Neuron (in vitro differentiated cells): Measurements from ENCODE around the gene NLRP7.
"Not testable (repeated sequence)": the region's sequence is repeated elsewhere in the genome, so short reads cannot be mapped to it uniquely, and the experiment has no call there.

Source experiments
- H2AFZ ChIP-seq: one replicate; pipeline ENCODE4 v1.6.1; 2013; ENCODE audit warnings: low read depth, mild to moderate bottlenecking, inconsistent platforms, low read length, moderate library complexity
- H3K27me3 ChIP-seq: one replicate; pipeline ENCODE4 v1.6.1; 2013; ENCODE audit warnings: low read length; ENCODE audit not compliant: insufficient read depth
- H3K36me3 ChIP-seq: one replicate; pipeline ENCODE4 v1.6.1; 2013; ENCODE audit warnings: low read length; ENCODE audit not compliant: insufficient read depth
- H3K4me1 ChIP-seq: one replicate; pipeline ENCODE4 v1.6.1; 2013; ENCODE audit warnings: low read length; ENCODE audit not compliant: insufficient read depth
- H3K4me3 ChIP-seq: 2 replicates; pipeline ENCODE4 v1.5.1; 2013; ENCODE audit warnings: mild to moderate bottlenecking, low read length, moderate library complexity
- H3K9me3 ChIP-seq: one replicate; pipeline ENCODE4 v1.6.1; 2013; ENCODE audit warnings: low read length

NLRP7 gene

GRCh38 chr19:54947381-54947780, at the start of gene NLRP7:
TSS of gene NLRP7 (minus strand) at chr19:54947530.
- Histone ChIP-seq H3K36me3 (no peaks in the 10 kb centered on the region), H3K27me3 (no peaks in the 10 kb centered on the region), H3K4me1 (peaks cover 4% of the 10 kb centered on the region), H3K9me3 (no peaks in the 10 kb centered on the region), H3K4me3 (no peak within 1 kb of the TSS), H2AFZ (no peak within 1 kb of the TSS)

DNA sequence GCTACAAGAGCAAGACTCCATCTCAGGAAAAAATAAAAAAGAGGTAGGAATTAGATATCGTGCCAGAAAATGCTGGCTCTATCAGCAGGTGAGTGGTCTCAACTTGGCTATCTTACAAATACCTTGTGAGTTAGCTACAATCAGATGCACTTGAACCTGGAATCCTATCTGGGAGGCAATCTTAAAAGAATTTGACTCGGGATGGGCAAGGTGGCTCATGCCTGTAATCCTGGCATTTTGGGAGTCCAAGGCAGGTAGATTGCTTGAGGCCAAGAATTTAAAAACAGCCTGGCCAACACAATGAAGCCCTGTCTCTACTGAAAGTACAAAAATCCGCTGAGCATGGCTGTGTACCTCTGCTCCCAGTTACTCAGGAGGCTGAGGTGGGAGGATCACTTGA, 48.2 kb upstream of the NLRP7 start:
- no peaks in the 10 kb centered on the region for H3K36me3 ChIP-seq
- no peaks in the 10 kb centered on the region for H3K9me3 ChIP-seq
- no peak overlapping the region for H3K4me3 ChIP-seq
- H3K27me3 ChIP-seq: peaks cover 6% of the 10 kb centered on the region
- no peak overlapping the region for H2AFZ ChIP-seq
- no peaks in the 10 kb centered on the region for H3K4me1 ChIP-seq

- not testable (repeated sequence) for H3K4me3 ChIP-seq, H3K27me3 ChIP-seq, H3K36me3 ChIP-seq, H3K4me1 ChIP-seq, H3K9me3 ChIP-seq, H2AFZ ChIP-seq
These were observed 42.2 kb upstream of the NLRP7 start for GRCh38 chr19:54989531-54989930.

DNA sequence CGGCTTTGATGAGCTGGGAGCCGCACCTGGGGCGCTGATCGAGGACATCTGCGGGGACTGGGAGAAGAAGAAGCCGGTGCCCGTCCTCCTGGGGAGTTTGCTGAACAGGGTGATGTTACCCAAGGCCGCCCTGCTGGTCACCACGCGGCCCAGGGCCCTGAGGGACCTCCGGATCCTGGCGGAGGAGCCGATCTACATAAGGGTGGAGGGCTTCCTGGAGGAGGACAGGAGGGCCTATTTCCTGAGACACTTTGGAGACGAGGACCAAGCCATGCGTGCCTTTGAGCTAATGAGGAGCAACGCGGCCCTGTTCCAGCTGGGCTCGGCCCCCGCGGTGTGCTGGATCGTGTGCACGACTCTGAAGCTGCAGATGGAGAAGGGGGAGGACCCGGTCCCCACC, 35.2 kb upstream of the NLRP7 start:
- H3K36me3 ChIP-seq, H3K9me3 ChIP-seq, H3K4me3 ChIP-seq, H3K27me3 ChIP-seq, H3K4me1 ChIP-seq, H2AFZ ChIP-seq: not testable (repeated sequence)

GRCh38 chr19:54973229-54974090, 26.1 kb upstream of the NLRP7 start:
- not testable (repeated sequence) for H3K36me3 ChIP-seq, H3K27me3 ChIP-seq, H2AFZ ChIP-seq, H3K9me3 ChIP-seq, H3K4me1 ChIP-seq, H3K4me3 ChIP-seq

DNA sequence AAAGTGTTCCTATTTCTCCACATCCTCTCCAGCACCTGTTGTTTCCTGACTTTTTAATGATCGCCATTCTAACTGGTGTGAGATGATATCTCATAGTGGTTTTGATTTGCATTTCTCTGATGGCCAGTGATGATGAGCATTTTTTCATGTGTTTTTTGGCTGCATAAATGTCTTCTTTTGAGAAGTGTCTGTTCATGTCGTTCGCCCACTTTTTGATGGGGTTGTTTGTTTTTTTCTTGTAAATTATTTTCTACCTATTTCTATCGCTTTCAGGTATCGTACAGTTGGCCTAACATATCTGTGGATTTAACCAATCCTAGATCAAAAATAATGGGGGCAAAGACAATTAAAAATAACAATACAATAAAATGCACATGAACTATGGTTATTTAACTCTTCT, 24.1 kb upstream of the NLRP7 start:
- H3K36me3 ChIP-seq, H3K4me3 ChIP-seq, H3K4me1 ChIP-seq, H3K9me3 ChIP-seq, H2AFZ ChIP-seq, H3K27me3 ChIP-seq: not testable (repeated sequence)

DNA sequence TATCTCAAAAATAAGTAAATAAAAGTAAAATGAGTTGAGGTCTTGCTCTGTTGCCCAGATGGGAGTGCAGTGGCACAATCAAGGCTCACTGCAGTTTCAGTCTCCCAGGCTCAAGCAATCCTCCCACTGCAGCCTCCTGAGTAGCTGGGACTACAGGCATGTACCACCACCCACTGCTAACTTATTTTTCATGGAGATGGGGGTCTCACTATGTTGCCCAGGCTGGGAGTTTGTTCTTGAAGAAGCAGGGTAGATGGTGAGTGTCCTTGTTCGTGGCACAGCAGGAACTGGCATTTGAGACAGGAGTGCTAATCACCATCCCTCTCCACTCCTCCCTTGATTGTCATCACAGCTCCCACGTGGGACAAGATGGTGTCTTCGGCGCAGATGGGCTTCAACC, 22.3 kb upstream of the NLRP7 start:
- Histone ChIP-seq H2AFZ (no peak overlapping the region), H3K27me3 (no peaks in the 10 kb centered on the region), H3K36me3 (peaks cover 3% of the 10 kb centered on the region), H3K4me1 (no peaks in the 10 kb centered on the region), H3K4me3 (no peak overlapping the region), H3K9me3 (no peaks in the 10 kb centered on the region)

DNA sequence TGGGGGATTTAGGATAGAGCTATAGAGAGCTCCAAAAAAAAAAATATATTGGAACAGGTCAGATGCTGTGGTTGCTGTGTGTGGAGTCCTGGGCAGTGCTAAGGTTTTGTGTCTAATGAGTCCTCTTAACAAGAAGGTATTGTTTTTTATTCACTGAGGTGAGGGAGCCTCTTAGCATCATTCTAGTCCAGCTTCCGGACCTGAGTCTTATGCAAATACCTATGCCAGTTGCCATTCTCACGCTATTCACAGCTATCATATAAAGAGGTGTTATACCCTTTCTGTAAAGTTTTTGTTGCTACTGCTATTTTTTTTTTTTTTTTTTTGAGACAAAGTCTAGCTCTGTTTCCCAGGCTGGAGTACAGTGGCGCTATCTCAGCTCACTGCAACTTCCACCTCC, 20.3 kb upstream of the NLRP7 start:
- Histone ChIP-seq H3K36me3 (no peaks in the 10 kb centered on the region), H3K4me1 (no peaks in the 10 kb centered on the region), H3K4me3 (no peak overlapping the region), H3K9me3 (no peaks in the 10 kb centered on the region), H2AFZ (no peak overlapping the region), H3K27me3 (no peaks in the 10 kb centered on the region)

DNA sequence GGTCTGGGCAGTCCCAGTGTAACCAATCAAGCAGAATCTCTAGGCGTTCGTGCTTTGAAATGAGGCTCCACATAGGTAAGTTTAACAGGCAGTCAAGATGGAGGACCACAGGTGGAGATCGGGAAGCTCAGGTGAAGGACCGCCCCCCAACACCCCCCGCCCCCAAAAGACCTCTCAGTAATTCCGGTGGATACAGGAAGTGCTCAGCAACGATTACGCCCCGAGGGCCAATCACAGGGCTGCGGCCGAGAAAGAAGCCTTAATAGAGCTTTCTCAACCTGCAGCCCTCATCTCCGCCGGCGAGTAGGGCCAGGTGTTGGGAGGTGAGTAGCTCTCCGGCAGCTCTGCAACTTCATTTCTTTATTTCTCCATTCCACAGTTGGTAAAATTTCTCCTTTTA, 17.7 kb upstream of the NLRP7 start:
- not testable (repeated sequence) for H3K4me1 ChIP-seq, H2AFZ ChIP-seq, H3K27me3 ChIP-seq, H3K36me3 ChIP-seq, H3K9me3 ChIP-seq, H3K4me3 ChIP-seq

DNA sequence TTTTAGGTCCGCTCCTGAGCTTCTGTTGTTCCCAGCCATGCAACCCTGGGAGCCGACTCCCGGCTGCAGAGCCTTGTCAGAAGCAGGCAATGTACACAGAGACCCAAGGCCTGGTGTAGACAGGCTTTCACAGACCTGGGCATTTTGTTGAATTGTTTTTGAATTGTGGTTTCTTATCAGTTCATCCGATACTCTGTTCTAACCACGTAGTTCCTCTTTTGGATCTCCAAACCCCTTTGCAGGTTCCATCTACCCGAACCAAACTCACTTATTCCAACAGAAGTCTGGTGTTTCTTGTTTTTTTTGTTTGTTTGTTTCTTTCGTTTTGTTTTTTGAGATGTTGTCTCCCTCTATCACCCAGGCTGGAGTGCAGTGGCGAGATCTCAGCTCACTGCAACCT, 12.5 kb upstream of the NLRP7 start:
- H3K27me3 ChIP-seq: no peaks in the 10 kb centered on the region
- H3K4me1 ChIP-seq: no peaks in the 10 kb centered on the region
- no peaks in the 10 kb centered on the region for H3K9me3 ChIP-seq
- H3K36me3 ChIP-seq: no peaks in the 10 kb centered on the region
- H2AFZ ChIP-seq: no peak overlapping the region
- no peak overlapping the region for H3K4me3 ChIP-seq

- Histone ChIP-seq H3K4me3 (no peak overlapping the region), H2AFZ (no peak overlapping the region), H3K27me3 (no peaks in the 10 kb centered on the region), H3K9me3 (no peaks in the 10 kb centered on the region), H3K4me1 (peaks cover 9% of the 10 kb centered on the region), H3K36me3 (no peaks in the 10 kb centered on the region)
These were observed 8.0 kb upstream of the NLRP7 start for GRCh38 chr19:54955376-54955775.

- not testable (repeated sequence) for H3K36me3 ChIP-seq, H3K4me1 ChIP-seq, H3K27me3 ChIP-seq, H2AFZ ChIP-seq, H3K9me3 ChIP-seq, H3K4me3 ChIP-seq
These were observed 6.0 kb upstream of the NLRP7 start for GRCh38 chr19:54953345-54953713.

GRCh38 chr19:54952591-54953344, 5.4 kb upstream of the NLRP7 start:
- Histone ChIP-seq H3K9me3 (no peaks in the 10 kb centered on the region), H3K27me3 (no peaks in the 10 kb centered on the region), H3K4me1 (peaks cover 9% of the 10 kb centered on the region), H3K36me3 (no peaks in the 10 kb centered on the region), H2AFZ (no peak overlapping the region), H3K4me3 (no peak overlapping the region)

DNA sequence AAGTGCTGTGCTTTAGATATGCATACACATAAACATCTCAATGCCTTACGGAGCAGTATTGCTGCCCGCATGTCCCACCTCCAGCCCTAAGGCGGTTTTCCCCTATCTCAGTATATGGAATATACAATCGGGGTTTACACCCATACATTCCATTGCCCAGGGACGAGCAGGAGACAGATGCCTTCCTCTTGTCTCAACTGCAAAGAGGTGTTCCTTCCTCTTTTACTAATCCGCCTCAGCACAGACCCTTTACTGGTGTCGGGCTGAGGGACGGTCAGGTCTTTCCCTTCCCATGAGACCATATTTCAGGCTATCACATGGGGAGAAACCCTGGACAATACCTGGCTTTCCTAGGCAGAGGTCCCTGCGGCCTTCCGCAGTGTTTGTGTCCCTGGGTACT, 3.2 kb upstream of the NLRP7 start:
- H3K27me3 ChIP-seq, H2AFZ ChIP-seq, H3K9me3 ChIP-seq, H3K36me3 ChIP-seq, H3K4me3 ChIP-seq, H3K4me1 ChIP-seq: not testable (repeated sequence)
